Ovary (tissue), 9 donors: Measurements from ENCODE around the gene KRT32. TPM values are rescaled to one million over a fixed set of nuclear protein-coding genes. Genes with fewer than 3 reads are reported as not detected.

Experiments used
- DNase-seq, 5 donors: peaks; one replicate each; pipeline ENCODE4 v3.0.0-alpha.2; 2019 to 2020
- H3K27ac ChIP-seq, 2 donors: fragments of 200-600 bp; one replicate each; pipeline versions ENCODE4 v1.5.1 to v1.8.0; 2019 to 2022
- H3K27me3 ChIP-seq: fragments of 200-600 bp; one replicate; pipeline ENCODE4 v1.8.0; 2022
- H3K36me3 ChIP-seq: fragments of 200-600 bp; sonication (generic); one replicate; pipeline ENCODE4 v1.5.1; 2019
- H3K4me1 ChIP-seq: one replicate; pipeline ENCODE4 v1.8.1; 2013; ENCODE audit warnings: mild to moderate bottlenecking, moderate library complexity; ENCODE audit not compliant: insufficient read depth
- H3K4me3 ChIP-seq: fragments of 200-600 bp; sonication (generic); one replicate; pipeline ENCODE4 v1.5.1; 2017
- H3K9me3 ChIP-seq, 2 donors: fragments of 200-600 bp in 1 of 2; sonication (generic) in 1 of 2; one replicate each; pipeline versions ENCODE4 v1.5.1 to v1.8.1; 2013 to 2019; ENCODE audit warnings: mild to moderate bottlenecking in 1 of 2, moderate library complexity in 1 of 2
- EP300 ChIP-seq: sonication (generic); formaldehyde crosslinking; IDR thresholded peaks from one replicate; pipeline ENCODE4 v1.6.1; 2017; ENCODE audit warnings: antibody characterized with exemption
- POLR2A ChIP-seq: fragments of 450-650 bp; IDR thresholded peaks from one replicate; pipeline ENCODE4 v1.6.1; 2017; ENCODE audit warnings: antibody characterized with exemption, mild to moderate bottlenecking, moderate library complexity
- WGBS, 3 donors: extraction: QIAGEN DNeasy Blood & Tissue Kit in 1 of 3; methylation state at CpG; one replicate each; pipeline versions ENCODE4 v1.1.5 to v1.1.7; 2013 to 2017; 5-methylcytosine and 5-hydroxymethylcytosine counted together
- intact Hi-C, 4 donors: fragments of 100-400 bp; cut with DNase I; formaldehyde crosslinking; loops; one replicate each; pipeline versions ENCODE4 v1.11.0 to v1.15.1; 2022 to 2023
- polyA plus RNA-seq, 2 donors: library from polyadenylated mRNA; stranded (reverse); fragments of 200-250 nt in 1 of 2; fragments of 350-450 nt in 1 of 2; fragmentation: Illumina TruSeq in 1 of 2; extraction: RNeasy Lipid Tissue Mini Kit (QIAGEN cat#74804) in 1 of 2; gene quantifications; one replicate each; pipeline ENCODE4 v1.2.3, GENCODE V29; 2013 to 2014
- total RNA-seq, 7 donors: library from RNA; depleted of rRNA in 2 of 7; stranded (reverse); fragments of >200 nt in 2 of 7; fragmentation: NEBNext Ultra II Directional in 3 of 7; extraction: Animal tissue kit (Norgen Biotek cat#: 25700) in 3 of 7; gene quantifications; one replicate each; pipeline versions ENCODE4 v1.1.0 to v1.2.4, GENCODE V29; 2016 to 2023
- TF ChIP-seq, protein P1 (sequence below), 3 donors: fragments of 450-650 bp in 2 of 3; fragments of 200-600 bp in 1 of 3; IDR thresholded peaks; one replicate each; pipeline versions ENCODE4 v1.5.1 to v1.8.0; 2016 to 2022; ENCODE audit warnings: antibody characterized with exemption in 3 of 3, mild to moderate bottlenecking in 1 of 3
- donor health status: DM: no; HTN: no; CAD: no; lungs with moderate emphysema.
- donor health status: DM: no; HTN: no; CAD: no.
- donor health status: Bipolar disorder and iron deficiency.
- donor health status: DM: yes; HTN: yes; CAD: no.
- donor health status: DM: no; HTN: no; CAD: no.
- donor health status: DM: yes; HTN: yes; CAD: no.

Gene KRT32
- total and polyA plus RNA-seq, 9 donors, result 0.18 to 0.33 (median 0.20) TPM; not detected in 6

DNA sequence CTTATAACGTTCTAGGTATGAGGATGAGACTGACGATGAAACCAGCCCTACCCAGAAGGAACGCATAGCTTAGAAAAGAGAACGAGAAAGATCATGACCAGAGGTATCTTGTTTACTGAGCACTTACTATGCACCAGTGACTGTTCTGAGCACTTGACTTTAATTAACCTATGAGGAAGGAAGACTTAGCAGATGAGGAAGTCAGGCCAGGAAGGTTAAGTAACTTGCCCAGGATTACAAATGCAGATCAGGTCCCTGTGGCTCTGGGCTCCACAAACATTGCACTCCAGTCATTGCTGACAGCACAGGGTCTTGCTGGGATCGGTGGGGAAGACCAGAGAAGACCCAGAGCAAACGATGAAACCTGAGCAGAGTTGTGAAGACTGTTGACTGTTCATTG lies 31.1 kb upstream of the KRT32 start:
- no peaks in the 10 kb centered on the region for H3K27me3 ChIP-seq
- no peak for DNase-seq
- no peaks in the 10 kb centered on the region for H3K9me3 ChIP-seq
- TF ChIP-seq POLR2A (no peak), EP300 (no peak)
- TF ChIP-seq, protein P1, sequence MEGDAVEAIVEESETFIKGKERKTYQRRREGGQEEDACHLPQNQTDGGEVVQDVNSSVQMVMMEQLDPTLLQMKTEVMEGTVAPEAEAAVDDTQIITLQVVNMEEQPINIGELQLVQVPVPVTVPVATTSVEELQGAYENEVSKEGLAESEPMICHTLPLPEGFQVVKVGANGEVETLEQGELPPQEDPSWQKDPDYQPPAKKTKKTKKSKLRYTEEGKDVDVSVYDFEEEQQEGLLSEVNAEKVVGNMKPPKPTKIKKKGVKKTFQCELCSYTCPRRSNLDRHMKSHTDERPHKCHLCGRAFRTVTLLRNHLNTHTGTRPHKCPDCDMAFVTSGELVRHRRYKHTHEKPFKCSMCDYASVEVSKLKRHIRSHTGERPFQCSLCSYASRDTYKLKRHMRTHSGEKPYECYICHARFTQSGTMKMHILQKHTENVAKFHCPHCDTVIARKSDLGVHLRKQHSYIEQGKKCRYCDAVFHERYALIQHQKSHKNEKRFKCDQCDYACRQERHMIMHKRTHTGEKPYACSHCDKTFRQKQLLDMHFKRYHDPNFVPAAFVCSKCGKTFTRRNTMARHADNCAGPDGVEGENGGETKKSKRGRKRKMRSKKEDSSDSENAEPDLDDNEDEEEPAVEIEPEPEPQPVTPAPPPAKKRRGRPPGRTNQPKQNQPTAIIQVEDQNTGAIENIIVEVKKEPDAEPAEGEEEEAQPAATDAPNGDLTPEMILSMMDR (IDR thresholded peaks at IDR 0.05), result no peak
- H3K27ac ChIP-seq, result no peak overlapping the region
- H3K4me3 ChIP-seq, result no peak overlapping the region
- H3K4me1 ChIP-seq, result peaks cover 3% of the 10 kb centered on the region
- intact Hi-C loops, result no loop called here
- no peaks in the 10 kb centered on the region for H3K36me3 ChIP-seq
- 75 to 78% (median 76%) methylated on average over 6 of the region's 6 CpGs for WGBS, 3 donors

DNA sequence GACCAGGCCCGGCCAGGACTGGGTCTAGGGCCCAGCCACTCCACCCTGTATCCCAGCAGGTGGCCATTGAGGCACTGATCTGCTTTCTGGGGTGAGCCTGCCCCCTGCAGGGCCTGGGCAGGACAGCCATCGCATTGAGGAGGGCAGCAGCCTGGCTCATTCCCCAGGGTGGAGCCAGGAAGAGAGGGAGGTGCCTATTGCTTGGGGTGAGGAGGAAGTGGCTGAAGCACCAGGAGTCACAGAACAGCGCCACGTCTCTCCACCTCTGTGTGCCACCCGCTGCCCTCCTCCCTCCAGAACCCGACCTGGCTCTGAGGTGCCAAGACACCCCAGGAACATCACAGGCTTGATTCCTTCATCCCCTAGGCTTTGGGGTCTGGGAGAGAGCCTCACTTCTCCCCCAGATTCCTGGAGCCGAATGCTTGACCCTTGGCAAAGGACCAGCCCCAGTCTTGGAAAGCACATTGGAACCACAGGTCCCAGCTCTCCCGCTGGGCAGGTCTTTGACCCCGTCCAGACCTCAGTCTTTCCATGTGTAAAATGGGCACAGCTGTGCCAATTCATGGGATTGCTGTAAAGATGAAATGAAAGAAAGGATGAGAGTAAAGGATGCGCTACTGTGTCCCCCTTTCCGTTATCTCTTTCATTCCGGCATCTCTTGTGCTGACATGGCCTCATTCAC lies 29.8 kb upstream of the KRT32 start:
- Histone ChIP-seq H3K9me3 (no peaks in the 10 kb centered on the region), H3K4me3 (no peak overlapping the region), H3K4me1 (peaks cover 11% of the 10 kb centered on the region), H3K36me3 (no peaks in the 10 kb centered on the region), H3K27ac (no peak overlapping the region), H3K27me3 (no peaks in the 10 kb centered on the region)
- WGBS, 3 donors, result 58 to 76% (median 69%) methylated on average over 10 to 12 of the region's 12 CpGs
- TF ChIP-seq POLR2A (no peak), EP300 (no peak)
- TF ChIP-seq, protein P1 (IDR thresholded peaks at IDR 0.05), result no peak
- peak in 3 of 5 donors; percentile 45 to 76 (median 63) for DNase-seq
- intact Hi-C loops, result no loop called here

DNA sequence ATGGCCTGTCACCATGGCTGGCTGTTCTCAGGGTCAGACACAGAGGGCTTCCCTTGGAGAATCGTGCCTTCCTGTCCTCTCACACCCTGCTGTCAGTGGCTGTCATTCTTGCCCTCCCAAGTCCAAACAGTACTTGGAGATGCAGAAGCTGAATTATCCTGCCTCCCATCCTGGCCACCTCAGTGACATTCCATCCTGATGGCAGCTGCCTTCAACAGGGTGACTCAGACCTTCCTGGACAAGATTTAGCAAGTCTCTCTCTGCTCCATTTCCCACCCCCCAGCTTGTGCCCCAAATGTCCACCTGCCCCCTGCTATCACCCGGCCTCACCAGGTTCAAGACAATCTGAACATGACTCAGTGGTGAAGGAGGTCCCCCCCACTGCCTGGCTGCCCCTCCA lies 27.3 kb upstream of the KRT32 start:
- 66 to 74% (median 73%) methylated on average over 2 of the region's 2 CpGs for WGBS, 3 donors
- Histone ChIP-seq H3K9me3 (no peaks in the 10 kb centered on the region), H3K4me1 (peaks cover 11% of the 10 kb centered on the region), H3K36me3 (no peaks in the 10 kb centered on the region), H3K27me3 (no peaks in the 10 kb centered on the region), H3K4me3 (no peak overlapping the region), H3K27ac (no peak overlapping the region)
- no peak for DNase-seq
- TF ChIP-seq, protein P1 (IDR thresholded peaks at IDR 0.05), result no peak
- TF ChIP-seq POLR2A (no peak), EP300 (no peak)
- intact Hi-C loops, result no loop called here

DNA sequence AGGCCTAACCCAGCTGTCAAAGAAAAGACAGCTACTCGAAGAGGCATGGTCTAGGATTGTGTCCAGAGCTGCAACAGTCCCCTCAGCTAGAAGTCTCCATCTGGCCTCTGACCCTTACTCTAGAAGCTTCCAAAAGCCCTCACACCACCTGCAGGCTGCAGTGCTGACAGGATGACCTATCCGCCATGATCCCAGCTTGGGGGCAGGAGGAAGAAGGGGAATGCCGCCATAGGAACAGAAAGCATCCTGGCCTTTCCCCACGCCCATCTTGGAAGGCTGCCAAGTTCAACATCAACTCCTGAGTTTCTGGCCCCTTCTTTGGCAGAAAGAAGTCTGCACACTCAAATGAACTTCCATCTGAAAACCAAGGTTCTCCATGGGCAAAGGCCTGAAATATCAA lies 25.6 kb upstream of the KRT32 start:
- H3K9me3 ChIP-seq, result no peaks in the 10 kb centered on the region
- H3K4me1 ChIP-seq, result peaks cover 11% of the 10 kb centered on the region
- TF ChIP-seq, protein P1 (IDR thresholded peaks at IDR 0.05), result no peak
- H3K27me3 ChIP-seq, result no peaks in the 10 kb centered on the region
- WGBS, 3 donors, result 33 to 44% (median 36%) methylated on average over 4 of the region's 4 CpGs
- H3K4me3 ChIP-seq, result no peak overlapping the region
- no peaks in the 10 kb centered on the region for H3K36me3 ChIP-seq
- intact Hi-C loops, result no loop called here
- peak; percentile 45 to 72 (median 53) for DNase-seq
- no peak overlapping the region for H3K27ac ChIP-seq
